ENCODE measurements around the gene USP43. TPM values are rescaled to one million over a fixed set of nuclear protein-coding genes. Genes with fewer than 3 reads are reported as not detected.

USP43 gene
- total RNA-seq, 5 donors from 2014 or later (not counting 1 experiment from before 2014, with no cell fraction given) = 0.16 to 0.35 (median 0.23) TPM

GRCh38 chr17:9707948-9708347, 62.6 kb downstream of the USP43 start:
- Histone ChIP-seq H3K4me3 (ENCODE audit: control insufficient read depth in 1 of 2, extremely low read depth in 1 of 2, low read length in 1 of 2) (no peak overlapping the region), H3K27ac (ENCODE audit: low read length) (no peak overlapping the region), H3K27me3 (replicated peaks in 1 of 2; ENCODE audit: control insufficient read depth in 2 of 2, extremely low read depth in 1 of 2, insufficient read depth in 2 of 2, low read length in 1 of 2) (peaks cover 0 to 8% of the 10 kb centered on the region in 2 experiments), H3K9me3 (no peaks in the 10 kb centered on the region), H3K4me1 (ENCODE audit: control insufficient read depth in 1 of 2, extremely low read depth in 1 of 2, insufficient read depth in 2 of 2, low read length in 2 of 2) (no peaks in the 10 kb centered on the region), H3K36me3 (ENCODE audit: control insufficient read depth in 2 of 2, extremely low read depth in 1 of 2, insufficient read depth in 1 of 2, low read length in 1 of 2) (no peaks in the 10 kb centered on the region)
- peaks cover 3 to 7% of the 10 kb centered on the region in 2 donors for H3K27me3 Mint-ChIP-seq
- H3K4me3 Mint-ChIP-seq = no peak overlapping the region
- 70% methylated on average over 4 of the region's 4 CpGs for WGBS (ENCODE audit: insufficient coverage)
- POLR2A ChIA-PET = no interaction called here
- H3K4me1 Mint-ChIP-seq = peaks cover 0 to 2% (median 0%) of the 10 kb centered on the region in 3 donors
- H3K27ac Mint-ChIP-seq = no peak overlapping the region
- DNase-seq (no peak), ATAC-seq (replicated peaks in 1 of 4) (no peak)
- H3K9me3 Mint-ChIP-seq = peaks cover 0 to 3% (median 0%) of the 10 kb centered on the region in 3 donors
- CTCF ChIA-PET = no interaction called here
- no peaks in the 10 kb centered on the region for H3K36me3 Mint-ChIP-seq

- H3K4me1 ChIP-seq (ENCODE audit: control insufficient read depth in 1 of 2, extremely low read depth in 1 of 2, insufficient read depth in 2 of 2, low read length in 2 of 2) = no peaks in the 10 kb centered on the region
- H3K36me3 ChIP-seq (ENCODE audit: control insufficient read depth in 2 of 2, extremely low read depth in 1 of 2, insufficient read depth in 1 of 2, low read length in 1 of 2) = no peaks in the 10 kb centered on the region
- no peaks in the 10 kb centered on the region for H3K4me1 Mint-ChIP-seq
- ChIA-PET CTCF (no interaction called here), POLR2A (no interaction called here)
- H3K9me3 Mint-ChIP-seq = no peaks in the 10 kb centered on the region
- H3K27ac ChIP-seq (ENCODE audit: low read length) = no peak overlapping the region
- 84% methylated on average over 6 of the region's 6 CpGs for WGBS (ENCODE audit: insufficient coverage)
- H3K9me3 ChIP-seq = no peaks in the 10 kb centered on the region
- no peaks in the 10 kb centered on the region for H3K36me3 Mint-ChIP-seq
- no peak overlapping the region for H3K4me3 Mint-ChIP-seq
- H3K4me3 ChIP-seq (ENCODE audit: control insufficient read depth in 1 of 2, extremely low read depth in 1 of 2, low read length in 1 of 2) = no peak overlapping the region
- no peak overlapping the region for H3K27ac Mint-ChIP-seq
- no peak for ATAC-seq (replicated peaks in 1 of 4)
- no peak for DNase-seq
- H3K27me3 Mint-ChIP-seq = peaks cover 3 to 6% of the 10 kb centered on the region in 2 donors
- peaks cover 0 to 12% of the 10 kb centered on the region in 2 experiments for H3K27me3 ChIP-seq (replicated peaks in 1 of 2; ENCODE audit: control insufficient read depth in 2 of 2, extremely low read depth in 1 of 2, insufficient read depth in 2 of 2, low read length in 1 of 2)
Observed at GRCh38 chr17:9714801-9715200, 69.5 kb downstream of the USP43 start.

- Histone ChIP-seq H3K4me3 (ENCODE audit: control insufficient read depth in 1 of 2, extremely low read depth in 1 of 2, low read length in 1 of 2) (no peak overlapping the region), H3K27ac (ENCODE audit: low read length) (no peak overlapping the region), H3K36me3 (ENCODE audit: control insufficient read depth in 2 of 2, extremely low read depth in 1 of 2, insufficient read depth in 1 of 2, low read length in 1 of 2) (no peaks in the 10 kb centered on the region), H3K4me1 (ENCODE audit: control insufficient read depth in 1 of 2, extremely low read depth in 1 of 2, insufficient read depth in 2 of 2, low read length in 2 of 2) (no peaks in the 10 kb centered on the region), H3K27me3 (replicated peaks in 1 of 2; ENCODE audit: control insufficient read depth in 2 of 2, extremely low read depth in 1 of 2, insufficient read depth in 2 of 2, low read length in 1 of 2) (peaks cover 0 to 12% of the 10 kb centered on the region in 2 experiments), H3K9me3 (no peaks in the 10 kb centered on the region)
- Mint-ChIP-seq H3K27me3 (peaks cover 3% of the 10 kb centered on the region in 2 donors), H3K9me3 (no peaks in the 10 kb centered on the region), H3K27ac (no peak overlapping the region), H3K4me3 (no peak overlapping the region), H3K36me3 (no peaks in the 10 kb centered on the region), H3K4me1 (no peaks in the 10 kb centered on the region)
- DNase-seq (no peak), ATAC-seq (replicated peaks in 1 of 4) (no peak)
- ChIA-PET POLR2A (no interaction called here), CTCF (no interaction called here)
- WGBS (ENCODE audit: insufficient coverage) = 75% methylated on average over 1 of the region's 1 CpG
Observed at GRCh38 chr17:9715503-9716016, 70.2 kb downstream of the USP43 start.

- H3K4me1 Mint-ChIP-seq = peaks cover 0 to 1% (median 0%) of the 10 kb centered on the region in 3 donors
- peaks cover 4 to 5% of the 10 kb centered on the region in 2 donors for H3K27me3 Mint-ChIP-seq
- Histone ChIP-seq H3K27ac (ENCODE audit: low read length) (no peak overlapping the region), H3K36me3 (ENCODE audit: control insufficient read depth in 2 of 2, extremely low read depth in 1 of 2, insufficient read depth in 1 of 2, low read length in 1 of 2) (no peaks in the 10 kb centered on the region), H3K4me1 (ENCODE audit: control insufficient read depth in 1 of 2, extremely low read depth in 1 of 2, insufficient read depth in 2 of 2, low read length in 2 of 2) (no peaks in the 10 kb centered on the region), H3K9me3 (no peaks in the 10 kb centered on the region), H3K27me3 (replicated peaks in 1 of 2; ENCODE audit: control insufficient read depth in 2 of 2, extremely low read depth in 1 of 2, insufficient read depth in 2 of 2, low read length in 1 of 2) (peaks cover 0 to 19% of the 10 kb centered on the region in 2 experiments), H3K4me3 (ENCODE audit: control insufficient read depth in 1 of 2, extremely low read depth in 1 of 2, low read length in 1 of 2) (no peak overlapping the region)
- no peak overlapping the region for H3K4me3 Mint-ChIP-seq
- H3K36me3 Mint-ChIP-seq = no peaks in the 10 kb centered on the region
- ChIA-PET POLR2A (no interaction called here), CTCF (no interaction called here)
- no peak overlapping the region for H3K27ac Mint-ChIP-seq
- ATAC-seq (replicated peaks in 1 of 4) (no peak), DNase-seq (no peak)
- no peaks in the 10 kb centered on the region for H3K9me3 Mint-ChIP-seq
- 9% methylated on average over 4 of the region's 9 CpGs for WGBS (ENCODE audit: insufficient coverage)
Observed at GRCh38 chr17:9725575-9725974, 80.3 kb downstream of the USP43 start.

- Mint-ChIP-seq H3K27me3 (peaks cover 4 to 5% of the 10 kb centered on the region in 2 donors), H3K36me3 (no peaks in the 10 kb centered on the region), H3K27ac (no peak overlapping the region), H3K4me3 (no peak overlapping the region), H3K4me1 (no peaks in the 10 kb centered on the region), H3K9me3 (no peaks in the 10 kb centered on the region)
- Histone ChIP-seq H3K36me3 (ENCODE audit: control insufficient read depth in 2 of 2, extremely low read depth in 1 of 2, insufficient read depth in 1 of 2, low read length in 1 of 2) (no peaks in the 10 kb centered on the region), H3K27ac (ENCODE audit: low read length) (no peak overlapping the region), H3K4me3 (ENCODE audit: control insufficient read depth in 1 of 2, extremely low read depth in 1 of 2, low read length in 1 of 2) (no peak overlapping the region), H3K9me3 (no peaks in the 10 kb centered on the region), H3K27me3 (replicated peaks in 1 of 2; ENCODE audit: control insufficient read depth in 2 of 2, extremely low read depth in 1 of 2, insufficient read depth in 2 of 2, low read length in 1 of 2) (peaks cover 0 to 19% of the 10 kb centered on the region in 2 experiments), H3K4me1 (ENCODE audit: control insufficient read depth in 1 of 2, extremely low read depth in 1 of 2, insufficient read depth in 2 of 2, low read length in 2 of 2) (no peaks in the 10 kb centered on the region)
- ATAC-seq (replicated peaks in 1 of 4) = no peak
- 67% methylated on average over 5 of the region's 6 CpGs for WGBS (ENCODE audit: insufficient coverage)
- ChIA-PET CTCF (no interaction called here), POLR2A (no interaction called here)
- no peak for DNase-seq
Observed at GRCh38 chr17:9726291-9726690, 81.0 kb downstream of the USP43 start.

GRCh38 chr17:9728005-9728404, 82.7 kb downstream of the USP43 start:
- DNase-seq = no peak
- no peaks in the 10 kb centered on the region for H3K9me3 Mint-ChIP-seq
- no peak for ATAC-seq (replicated peaks in 1 of 4)
- 90% methylated on average over 18 of the region's 18 CpGs for WGBS (ENCODE audit: insufficient coverage)
- ChIA-PET CTCF (no interaction called here), POLR2A (no interaction called here)
- peaks cover 0 to 19% of the 10 kb centered on the region in 2 experiments for H3K27me3 ChIP-seq (replicated peaks in 1 of 2; ENCODE audit: control insufficient read depth in 2 of 2, extremely low read depth in 1 of 2, insufficient read depth in 2 of 2, low read length in 1 of 2)
- no peaks in the 10 kb centered on the region for H3K9me3 ChIP-seq
- no peaks in the 10 kb centered on the region for H3K4me1 ChIP-seq (ENCODE audit: control insufficient read depth in 1 of 2, extremely low read depth in 1 of 2, insufficient read depth in 2 of 2, low read length in 2 of 2)
- H3K27me3 Mint-ChIP-seq = peaks cover 4 to 5% of the 10 kb centered on the region in 2 donors
- H3K36me3 Mint-ChIP-seq = no peaks in the 10 kb centered on the region
- no peaks in the 10 kb centered on the region for H3K36me3 ChIP-seq (ENCODE audit: control insufficient read depth in 2 of 2, extremely low read depth in 1 of 2, insufficient read depth in 1 of 2, low read length in 1 of 2)
- no peak overlapping the region for H3K27ac Mint-ChIP-seq
- no peak overlapping the region for H3K27ac ChIP-seq (ENCODE audit: low read length)
- H3K4me3 ChIP-seq (ENCODE audit: control insufficient read depth in 1 of 2, extremely low read depth in 1 of 2, low read length in 1 of 2) = no peak overlapping the region
- H3K4me3 Mint-ChIP-seq = no peak overlapping the region
- no peaks in the 10 kb centered on the region for H3K4me1 Mint-ChIP-seq

- Mint-ChIP-seq H3K4me1 (no peaks in the 10 kb centered on the region), H3K36me3 (no peaks in the 10 kb centered on the region), H3K27me3 (peaks cover 4 to 5% of the 10 kb centered on the region in 2 donors), H3K4me3 (no peak overlapping the region), H3K9me3 (no peaks in the 10 kb centered on the region), H3K27ac (no peak overlapping the region)
- Histone ChIP-seq H3K27me3 (replicated peaks in 1 of 2; ENCODE audit: control insufficient read depth in 2 of 2, extremely low read depth in 1 of 2, insufficient read depth in 2 of 2, low read length in 1 of 2) (peaks cover 0 to 19% of the 10 kb centered on the region in 2 experiments), H3K27ac (ENCODE audit: low read length) (no peak overlapping the region), H3K4me1 (ENCODE audit: control insufficient read depth in 1 of 2, extremely low read depth in 1 of 2, insufficient read depth in 2 of 2, low read length in 2 of 2) (no peaks in the 10 kb centered on the region), H3K9me3 (no peaks in the 10 kb centered on the region), H3K4me3 (ENCODE audit: control insufficient read depth in 1 of 2, extremely low read depth in 1 of 2, low read length in 1 of 2) (no peak overlapping the region), H3K36me3 (ENCODE audit: control insufficient read depth in 2 of 2, extremely low read depth in 1 of 2, insufficient read depth in 1 of 2, low read length in 1 of 2) (no peaks in the 10 kb centered on the region)
- 80% methylated on average over 9 of the region's 12 CpGs for whole genome bisulfite sequencing (ENCODE audit: insufficient coverage)
- no peak for ATAC-seq (replicated peaks in 1 of 4)
- ChIA-PET CTCF (no interaction called here), POLR2A (no interaction called here)
- no peak for DNase-seq
Observed at GRCh38 chr17:9728564-9728963, 83.2 kb downstream of the USP43 start.

All from T-cell (primary cell).